Mononuclear cell (primary cell): ENCODE data around the gene PTPRG. TPM values are rescaled to one million over a fixed set of nuclear protein-coding genes. Genes with fewer than 3 reads are reported as not detected.

ENCODE experiments used
- H3K27me3 ChIP-seq: 2 replicates; pipeline ENCODE4 v1.6.0; 2011; ENCODE audit warnings: low read length, control low read depth; ENCODE audit not compliant: insufficient read depth
- H3K4me1 ChIP-seq: 2 replicates; pipeline ENCODE4 v1.5.1; 2011; ENCODE audit warnings: mild to moderate bottlenecking, low read length, control low read depth; ENCODE audit not compliant: insufficient read depth
- H3K4me3 ChIP-seq: 2 replicates; pipeline ENCODE4 v1.5.1; 2011; ENCODE audit warnings: mild to moderate bottlenecking, low read length, moderate library complexity
- H3K9me3 ChIP-seq: 2 replicates; pipeline ENCODE4 v1.5.1; 2011; ENCODE audit warnings: low read depth, mild to moderate bottlenecking, control low read depth, low read length
- total RNA-seq: library from RNA; depleted of rRNA; stranded (reverse); fragments of >200 nt; gene quantifications from one replicate; pipeline ENCODE4 v1.2.3, GENCODE V29; 2012

Gene PTPRG
- total RNA-seq, 1 donor: 0.42 TPM

DNA sequence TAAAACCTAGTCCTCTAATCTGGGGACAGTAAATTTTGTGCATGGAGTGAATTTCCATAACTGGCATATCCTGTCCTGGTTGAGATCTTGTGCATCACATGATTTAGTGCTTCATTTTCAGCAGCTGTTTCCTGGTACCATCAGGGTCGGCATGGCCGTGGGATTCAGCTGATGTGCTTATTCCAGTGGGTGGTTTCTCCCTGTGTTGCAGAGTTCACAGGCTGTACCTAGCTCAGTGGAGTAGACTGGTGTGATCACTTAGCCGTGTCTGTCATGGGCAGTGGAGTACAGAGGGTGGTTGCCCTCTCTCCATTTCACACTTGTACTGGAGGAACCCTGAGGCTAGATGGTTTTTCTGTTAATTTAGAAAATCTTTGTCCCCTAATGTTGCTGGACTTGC lies 228.5 kb downstream of the PTPRG start:
- no peaks in the 10 kb centered on the region for H3K9me3 ChIP-seq
- H3K4me3 ChIP-seq: no peak overlapping the region
- H3K4me1 ChIP-seq: no peaks in the 10 kb centered on the region
- H3K27me3 ChIP-seq: no peaks in the 10 kb centered on the region

DNA sequence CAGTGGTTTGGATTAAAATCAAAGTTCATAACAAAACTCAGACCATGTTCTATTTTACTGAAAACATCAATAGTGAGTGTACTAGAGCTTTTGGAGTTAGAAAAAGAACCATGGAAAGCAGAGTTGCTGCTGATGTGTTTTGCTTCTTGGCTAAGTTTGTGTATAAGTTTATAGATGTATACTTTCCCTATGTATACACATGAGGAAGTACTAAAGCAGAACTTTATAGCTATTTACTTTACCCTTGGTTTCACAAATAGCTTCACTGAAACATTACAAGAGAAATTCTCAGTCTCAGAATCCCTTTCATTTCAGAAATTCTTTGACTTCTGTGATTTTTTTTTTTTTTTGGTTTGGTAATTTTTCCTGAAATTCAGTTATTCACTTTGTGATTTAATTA lies 229.0 kb downstream of the PTPRG start:
- H3K27me3 ChIP-seq: no peaks in the 10 kb centered on the region
- no peak overlapping the region for H3K4me3 ChIP-seq
- no peaks in the 10 kb centered on the region for H3K4me1 ChIP-seq
- H3K9me3 ChIP-seq: no peaks in the 10 kb centered on the region

DNA sequence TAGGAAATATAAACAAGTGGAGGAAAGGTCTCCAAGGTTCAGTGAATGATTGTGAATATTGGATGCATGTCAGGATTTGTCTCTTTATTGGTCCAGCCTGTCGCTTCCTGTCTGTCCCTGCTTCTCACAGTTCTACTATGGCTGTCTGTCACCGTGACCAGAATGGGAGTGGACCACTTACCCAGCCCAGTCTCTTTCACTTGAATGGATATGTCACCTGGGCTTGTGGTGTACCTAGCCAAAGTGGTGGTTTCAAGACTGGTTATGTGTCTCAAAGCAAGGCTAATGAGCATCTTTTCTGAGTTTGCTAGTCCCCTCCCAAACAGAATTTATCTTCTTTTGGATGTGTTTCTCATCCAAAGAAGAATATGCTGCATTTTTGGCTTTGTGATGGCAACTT lies 231.7 kb downstream of the PTPRG start:
- H3K4me1 ChIP-seq: no peaks in the 10 kb centered on the region
- no peaks in the 10 kb centered on the region for H3K9me3 ChIP-seq
- H3K27me3 ChIP-seq: no peaks in the 10 kb centered on the region
- H3K4me3 ChIP-seq: no peak overlapping the region

DNA sequence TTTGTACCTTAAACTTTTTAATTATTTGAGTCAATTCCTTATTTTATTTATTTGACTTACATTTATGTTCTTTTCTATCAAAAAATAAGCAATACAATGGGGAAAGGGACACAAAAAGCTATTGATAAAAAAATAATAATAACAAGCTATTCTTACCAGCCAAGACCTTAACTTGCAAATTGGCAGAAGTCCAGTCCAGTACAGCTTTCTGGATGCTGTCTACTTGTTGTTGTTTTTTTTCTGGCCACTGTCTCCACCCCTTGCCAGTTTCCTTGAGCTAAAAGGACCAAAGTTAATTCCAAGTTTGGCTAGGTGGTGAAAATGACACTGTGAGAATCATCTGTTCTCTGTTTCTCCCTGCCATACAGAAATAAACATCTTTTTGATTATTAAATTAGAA lies 232.2 kb downstream of the PTPRG start:
- no peaks in the 10 kb centered on the region for H3K4me1 ChIP-seq

DNA sequence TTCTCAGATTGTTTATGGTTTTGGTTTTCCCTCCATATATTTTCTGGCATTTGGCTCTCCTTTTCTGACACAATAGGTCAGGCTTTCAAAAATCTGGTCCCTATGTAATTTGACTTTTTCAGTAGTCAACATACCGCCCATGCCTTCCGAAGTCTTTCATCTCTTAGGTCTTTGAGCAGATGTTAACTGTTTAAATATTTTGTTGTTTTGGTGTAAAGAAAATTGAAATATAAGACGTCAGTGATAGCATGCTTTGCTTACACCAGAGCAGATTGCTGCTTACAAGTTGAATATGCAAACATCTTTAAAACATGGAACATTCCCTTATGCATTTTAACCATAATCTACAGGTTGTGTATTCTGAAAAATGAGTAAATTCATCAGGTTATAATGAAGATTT lies 233.0 kb downstream of the PTPRG start:
- no peaks in the 10 kb centered on the region for H3K4me1 ChIP-seq
- no peaks in the 10 kb centered on the region for H3K9me3 ChIP-seq
- H3K27me3 ChIP-seq: no peaks in the 10 kb centered on the region
- H3K4me3 ChIP-seq: no peak overlapping the region

More for the DNA sequence above, 232.2 kb downstream of the PTPRG start:
- Histone ChIP-seq H3K27me3 (no peaks in the 10 kb centered on the region), H3K4me3 (no peak overlapping the region), H3K9me3 (no peaks in the 10 kb centered on the region)

DNA sequence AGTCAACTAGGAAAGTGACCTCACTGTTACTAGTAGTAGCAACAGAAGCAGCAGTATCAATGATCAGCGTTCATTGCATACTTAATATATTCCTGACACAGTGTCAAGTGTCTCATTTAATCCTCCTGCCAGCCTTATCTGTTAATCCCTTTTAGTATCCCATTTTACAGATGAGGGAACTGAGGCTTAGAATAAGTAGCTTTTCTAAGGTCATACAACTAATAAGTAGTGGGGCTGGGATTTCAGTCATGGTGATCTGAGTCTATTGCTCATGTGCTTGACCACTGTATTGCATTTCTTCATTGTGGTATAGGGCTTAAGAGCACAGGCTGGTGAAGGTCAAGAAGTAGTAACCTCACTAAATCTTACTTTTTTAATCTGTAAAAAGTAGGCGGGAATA lies 233.6 kb downstream of the PTPRG start:
- no peaks in the 10 kb centered on the region for H3K4me1 ChIP-seq
- no peaks in the 10 kb centered on the region for H3K27me3 ChIP-seq
- no peak overlapping the region for H3K4me3 ChIP-seq
- H3K9me3 ChIP-seq: no peaks in the 10 kb centered on the region

DNA sequence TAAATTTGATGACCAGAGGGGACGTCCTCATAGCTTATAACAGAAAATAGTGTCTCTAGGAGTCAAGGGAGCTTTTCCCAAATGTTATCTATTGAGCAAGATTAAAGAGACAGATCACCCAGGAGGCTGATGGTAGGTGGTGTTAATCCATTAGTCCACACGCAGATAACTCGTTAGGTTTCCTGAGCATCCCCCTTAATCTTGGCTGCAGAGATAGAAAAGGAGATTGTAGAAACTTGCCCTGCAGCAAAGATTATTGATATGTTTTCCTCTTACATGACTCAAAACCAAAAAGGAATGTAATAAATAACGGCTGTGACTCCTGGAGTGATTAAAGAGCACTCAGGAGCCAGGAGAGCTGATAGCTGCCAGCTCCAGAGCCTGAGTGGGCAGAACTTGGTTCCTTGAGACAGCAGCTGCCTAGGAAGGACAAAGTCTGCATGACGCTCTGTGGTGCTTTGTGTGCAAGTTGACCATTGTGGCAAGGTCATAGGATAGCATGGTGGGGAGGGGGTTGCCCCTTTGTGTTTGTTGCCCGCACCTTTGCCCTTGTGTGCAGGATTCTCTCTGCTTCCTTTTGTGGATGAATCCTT lies 234.8 kb downstream of the PTPRG start:
- no peaks in the 10 kb centered on the region for H3K27me3 ChIP-seq
- H3K4me3 ChIP-seq: no peak overlapping the region
- H3K4me1 ChIP-seq: no peaks in the 10 kb centered on the region
- H3K9me3 ChIP-seq: no peaks in the 10 kb centered on the region

DNA sequence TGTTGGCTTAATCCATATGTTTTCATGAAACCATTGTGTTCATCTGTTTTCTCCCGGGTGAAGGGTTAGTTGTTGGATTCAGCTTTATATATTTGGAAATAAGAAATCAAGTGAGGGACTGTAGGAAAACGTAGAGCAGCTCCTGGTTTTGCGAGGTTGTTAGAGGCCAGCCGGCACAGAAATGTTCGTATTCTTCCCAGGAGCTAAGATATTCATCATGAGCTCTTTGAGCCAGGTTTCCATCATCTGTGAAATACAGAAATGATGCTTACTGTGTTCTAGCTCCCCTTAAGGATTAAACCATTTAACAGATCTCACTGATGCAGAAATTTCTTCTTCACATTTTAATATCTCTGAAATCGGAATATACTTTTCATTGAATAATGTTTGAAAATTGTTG lies 235.5 kb downstream of the PTPRG start:
- Histone ChIP-seq H3K4me1 (no peaks in the 10 kb centered on the region), H3K27me3 (no peaks in the 10 kb centered on the region), H3K4me3 (no peak overlapping the region), H3K9me3 (no peaks in the 10 kb centered on the region)

DNA sequence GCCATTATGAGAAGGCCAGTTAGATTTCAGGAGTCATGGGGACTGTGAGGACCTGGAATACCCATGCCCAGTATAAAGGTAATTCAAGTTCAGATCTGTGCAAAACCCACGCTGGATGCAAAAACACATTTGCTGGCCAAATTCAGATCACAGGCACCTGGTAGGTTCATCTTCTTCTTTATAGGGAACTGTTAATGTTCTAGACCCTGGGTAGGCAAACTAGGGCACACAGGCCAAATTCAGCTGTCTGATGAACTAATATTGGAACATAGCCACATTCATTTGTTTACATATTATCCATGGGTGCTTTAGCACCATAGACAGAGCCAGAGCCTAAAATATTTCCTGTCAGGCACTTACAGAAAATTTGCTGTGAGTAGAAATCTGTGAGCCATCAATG lies 241.4 kb downstream of the PTPRG start:
- H3K4me3 ChIP-seq: no peak overlapping the region
- no peaks in the 10 kb centered on the region for H3K4me1 ChIP-seq
- H3K9me3 ChIP-seq: no peaks in the 10 kb centered on the region
- no peaks in the 10 kb centered on the region for H3K27me3 ChIP-seq

DNA sequence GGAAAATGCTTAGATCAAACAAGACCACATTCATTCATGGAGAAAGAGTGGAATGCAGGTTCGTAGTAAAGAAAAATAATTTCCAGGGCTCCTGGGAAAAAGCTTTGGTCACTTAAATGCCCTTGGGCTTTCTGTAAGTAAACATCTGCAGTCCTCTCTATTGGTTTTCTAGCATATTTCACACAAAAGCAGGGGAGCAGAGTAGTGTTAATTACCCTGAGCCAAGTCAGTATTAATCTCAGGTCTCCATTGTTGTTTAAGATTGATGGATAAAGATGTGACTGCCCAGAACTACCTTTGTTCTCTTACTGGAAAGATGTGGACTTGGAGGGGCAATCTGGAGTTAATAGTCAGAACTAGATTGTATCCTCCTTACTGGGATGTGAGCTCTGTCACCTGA lies 242.6 kb downstream of the PTPRG start:
- Histone ChIP-seq H3K4me1 (no peaks in the 10 kb centered on the region), H3K27me3 (no peaks in the 10 kb centered on the region), H3K9me3 (no peaks in the 10 kb centered on the region), H3K4me3 (no peak overlapping the region)

DNA sequence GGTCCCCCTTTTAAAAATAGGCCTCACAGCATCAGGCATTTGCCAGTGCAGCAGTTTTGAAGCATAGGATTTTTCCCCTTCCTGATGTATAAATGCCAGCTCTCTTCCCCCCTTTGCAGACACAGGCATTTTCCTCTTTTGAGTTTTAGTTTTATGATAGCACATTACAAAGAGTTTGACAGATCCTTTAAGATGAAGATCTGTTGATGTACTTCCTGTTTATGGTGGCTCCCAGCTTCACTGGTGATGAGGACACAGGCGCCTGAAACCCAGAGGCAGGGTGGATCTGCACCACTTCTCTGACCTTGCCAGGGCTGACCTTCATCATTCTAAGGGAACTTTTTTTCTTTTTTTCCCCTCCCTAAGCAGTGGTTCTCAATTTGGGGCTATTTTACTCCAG lies 243.4 kb downstream of the PTPRG start:
- Histone ChIP-seq H3K9me3 (no peaks in the 10 kb centered on the region), H3K27me3 (no peaks in the 10 kb centered on the region)

DNA sequence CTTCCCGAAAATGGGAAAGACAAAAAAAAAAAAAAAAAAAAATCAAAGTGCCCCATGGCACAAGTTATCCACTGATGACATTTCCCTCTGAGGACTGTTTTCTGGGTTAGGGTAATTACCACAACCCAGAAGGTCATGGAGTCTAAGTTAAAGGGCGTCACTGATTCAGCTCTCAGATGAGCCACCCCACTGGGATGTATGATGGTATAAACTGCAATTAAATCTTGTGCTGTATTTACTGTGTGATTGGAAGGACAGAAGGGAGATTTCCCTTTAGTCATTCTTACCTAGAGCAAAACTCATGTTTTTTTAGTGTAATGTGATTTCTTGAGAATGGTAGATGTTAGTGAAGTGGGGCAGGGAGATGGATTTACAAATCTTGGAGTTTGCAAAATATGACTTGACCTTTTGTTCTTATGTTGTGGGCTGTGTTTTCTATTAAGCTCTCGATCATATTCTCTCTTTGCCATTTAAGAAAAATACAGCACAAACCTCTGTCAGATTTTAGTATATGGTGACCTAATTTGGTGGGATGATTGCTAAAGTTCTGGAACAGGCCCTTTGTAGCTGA lies 244.2 kb downstream of the PTPRG start:
- Histone ChIP-seq H3K27me3 (no peaks in the 10 kb centered on the region), H3K4me3 (no peak overlapping the region), H3K4me1 (no peaks in the 10 kb centered on the region), H3K9me3 (no peaks in the 10 kb centered on the region)

More for the DNA sequence above, 243.4 kb downstream of the PTPRG start:
- H3K4me3 ChIP-seq: no peak overlapping the region
- H3K4me1 ChIP-seq: no peaks in the 10 kb centered on the region

DNA sequence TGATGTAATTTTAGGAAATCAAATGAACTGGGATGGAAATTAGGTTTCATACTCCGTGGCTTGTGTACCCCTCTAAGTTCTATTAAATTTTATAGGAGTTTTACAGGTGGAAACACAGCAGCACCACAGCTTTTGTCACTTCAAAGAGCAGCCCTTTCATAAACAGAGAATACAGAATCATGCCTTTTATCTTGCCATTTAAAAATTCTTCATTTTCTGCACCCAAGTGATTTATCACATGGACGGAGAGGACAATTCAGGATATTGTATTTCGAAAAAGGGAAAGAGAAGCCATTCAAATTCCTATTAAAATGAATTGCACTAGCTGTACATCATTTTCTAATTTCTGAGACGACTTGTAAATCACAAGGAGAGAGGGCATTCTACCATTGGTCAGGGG lies 245.4 kb downstream of the PTPRG start:
- Histone ChIP-seq H3K27me3 (no peaks in the 10 kb centered on the region), H3K4me1 (no peaks in the 10 kb centered on the region), H3K9me3 (no peaks in the 10 kb centered on the region), H3K4me3 (no peak overlapping the region)

DNA sequence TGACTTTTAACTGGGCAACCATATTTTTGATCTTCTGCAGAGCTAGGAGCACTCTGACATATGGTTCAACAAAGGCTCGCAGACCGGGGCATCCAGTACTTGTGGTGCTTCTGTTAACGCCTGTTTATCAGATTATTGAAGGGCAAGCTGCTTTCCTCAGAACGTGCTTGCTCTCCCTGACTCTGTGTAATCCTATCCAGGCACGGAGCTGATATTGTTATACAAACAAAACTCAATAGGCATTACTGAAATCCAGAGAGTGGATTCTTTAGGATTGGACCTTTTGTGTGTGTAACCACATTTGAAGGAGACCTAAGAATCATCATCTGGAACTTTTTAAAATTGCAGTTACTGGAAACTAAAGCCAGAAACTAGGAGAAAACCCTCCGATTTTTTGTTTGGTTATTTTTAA lies 246.5 kb downstream of the PTPRG start:
- no peak overlapping the region for H3K4me3 ChIP-seq
- H3K9me3 ChIP-seq: no peaks in the 10 kb centered on the region
- H3K27me3 ChIP-seq: no peaks in the 10 kb centered on the region
- H3K4me1 ChIP-seq: no peaks in the 10 kb centered on the region

DNA sequence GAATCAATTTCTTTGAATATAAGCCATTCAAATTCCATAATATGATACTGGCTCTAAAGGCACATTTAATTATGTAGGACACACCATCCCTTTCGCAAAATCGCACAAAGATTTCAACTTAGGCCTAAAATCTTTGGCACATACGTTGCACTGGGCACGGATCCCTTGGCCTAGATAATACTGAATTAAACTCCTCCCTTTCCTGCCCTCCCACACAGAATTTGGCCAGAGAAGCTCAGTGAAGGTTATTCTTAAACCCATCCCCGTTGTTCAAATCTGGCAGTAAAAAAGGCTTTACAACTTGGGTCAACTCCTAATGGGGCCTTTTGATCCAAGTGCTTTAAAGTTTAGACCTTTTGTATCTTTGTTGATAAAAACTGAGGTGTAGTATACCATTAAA lies 247.2 kb downstream of the PTPRG start:
- H3K27me3 ChIP-seq: no peaks in the 10 kb centered on the region
- H3K4me1 ChIP-seq: no peaks in the 10 kb centered on the region
- no peak overlapping the region for H3K4me3 ChIP-seq
- no peaks in the 10 kb centered on the region for H3K9me3 ChIP-seq

DNA sequence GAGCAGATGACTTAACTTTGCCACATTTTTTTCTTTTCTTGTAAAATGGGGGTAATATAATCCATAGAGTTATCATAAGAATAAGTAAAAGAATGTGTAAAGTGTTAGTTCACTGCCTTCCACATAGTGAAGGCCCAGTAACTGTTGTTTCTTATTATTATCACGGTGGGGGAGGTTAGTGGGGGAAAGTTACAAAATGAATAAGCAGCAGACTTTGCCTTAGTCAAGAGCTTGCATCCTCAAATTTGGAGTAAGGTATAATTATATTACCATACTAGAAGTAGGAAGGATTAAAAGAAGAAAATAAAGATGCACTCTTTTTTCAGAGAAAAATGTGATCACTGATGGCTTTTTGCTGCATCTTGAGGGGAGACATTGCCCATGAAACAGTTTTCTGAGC lies 247.6 kb downstream of the PTPRG start:
- Histone ChIP-seq H3K4me1 (no peaks in the 10 kb centered on the region), H3K9me3 (no peaks in the 10 kb centered on the region), H3K4me3 (no peak overlapping the region), H3K27me3 (no peaks in the 10 kb centered on the region)
